ENCODE measurements around the gene SOX8.

SOX8 gene

DNA sequence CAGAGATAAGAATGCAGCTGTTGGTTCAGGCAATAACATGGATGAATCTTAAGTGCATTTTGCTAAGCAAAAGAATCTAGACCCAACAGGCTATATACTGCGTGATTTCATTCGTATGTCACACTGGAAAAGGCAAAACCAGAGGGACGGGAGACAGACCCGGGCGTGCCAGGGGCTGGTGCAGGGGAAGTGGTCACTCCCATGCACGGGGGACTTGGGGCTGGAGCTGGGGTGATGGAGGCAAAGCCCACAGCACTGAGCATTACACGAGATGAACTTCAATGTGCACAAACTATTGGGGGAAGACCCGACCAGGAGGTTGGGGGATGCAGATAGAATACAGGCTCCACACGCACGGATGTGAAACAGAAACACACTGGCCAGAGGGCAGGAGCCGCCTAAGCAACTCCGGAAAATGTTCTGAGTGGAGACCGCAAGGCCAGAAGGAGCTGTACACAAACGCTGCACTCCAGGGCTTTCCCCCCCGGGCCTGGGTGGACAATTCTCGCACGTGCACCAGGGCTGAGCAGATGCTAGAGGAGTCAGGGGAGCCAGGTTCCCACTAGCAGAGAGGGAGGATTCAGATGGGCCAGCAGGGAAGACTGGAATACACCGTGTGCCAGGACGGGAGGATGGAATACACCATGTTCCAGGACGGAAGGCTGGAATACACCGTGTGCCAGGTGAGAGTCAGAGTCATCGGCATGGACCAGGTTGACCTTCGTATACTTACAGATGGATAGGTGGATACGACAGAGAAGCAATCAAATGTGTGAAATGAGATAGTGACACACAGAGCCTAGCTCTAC lies 22.1 kb upstream of the SOX8 start:
- DNase-seq = no peak

DNA sequence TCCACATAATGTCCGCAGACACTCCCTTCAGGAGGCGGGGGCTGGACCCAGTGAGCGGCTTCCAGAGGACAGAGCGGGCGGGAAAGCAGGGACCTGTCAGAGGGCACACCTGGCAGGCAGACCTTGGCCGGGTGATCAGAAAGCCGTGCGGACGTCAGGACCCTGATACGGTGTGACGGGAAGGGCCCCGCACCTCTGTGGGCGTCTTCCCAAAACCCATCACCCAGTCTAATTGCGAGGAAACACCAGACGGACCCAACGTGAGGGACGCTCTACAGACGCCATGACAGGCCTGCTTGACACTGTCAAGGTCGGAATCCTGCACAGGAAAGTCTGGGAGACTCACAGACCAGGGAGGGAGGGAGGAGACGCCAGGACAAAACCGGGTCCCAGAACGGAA lies 19.2 kb upstream of the SOX8 start:
- no peak for DNase-seq

DNA sequence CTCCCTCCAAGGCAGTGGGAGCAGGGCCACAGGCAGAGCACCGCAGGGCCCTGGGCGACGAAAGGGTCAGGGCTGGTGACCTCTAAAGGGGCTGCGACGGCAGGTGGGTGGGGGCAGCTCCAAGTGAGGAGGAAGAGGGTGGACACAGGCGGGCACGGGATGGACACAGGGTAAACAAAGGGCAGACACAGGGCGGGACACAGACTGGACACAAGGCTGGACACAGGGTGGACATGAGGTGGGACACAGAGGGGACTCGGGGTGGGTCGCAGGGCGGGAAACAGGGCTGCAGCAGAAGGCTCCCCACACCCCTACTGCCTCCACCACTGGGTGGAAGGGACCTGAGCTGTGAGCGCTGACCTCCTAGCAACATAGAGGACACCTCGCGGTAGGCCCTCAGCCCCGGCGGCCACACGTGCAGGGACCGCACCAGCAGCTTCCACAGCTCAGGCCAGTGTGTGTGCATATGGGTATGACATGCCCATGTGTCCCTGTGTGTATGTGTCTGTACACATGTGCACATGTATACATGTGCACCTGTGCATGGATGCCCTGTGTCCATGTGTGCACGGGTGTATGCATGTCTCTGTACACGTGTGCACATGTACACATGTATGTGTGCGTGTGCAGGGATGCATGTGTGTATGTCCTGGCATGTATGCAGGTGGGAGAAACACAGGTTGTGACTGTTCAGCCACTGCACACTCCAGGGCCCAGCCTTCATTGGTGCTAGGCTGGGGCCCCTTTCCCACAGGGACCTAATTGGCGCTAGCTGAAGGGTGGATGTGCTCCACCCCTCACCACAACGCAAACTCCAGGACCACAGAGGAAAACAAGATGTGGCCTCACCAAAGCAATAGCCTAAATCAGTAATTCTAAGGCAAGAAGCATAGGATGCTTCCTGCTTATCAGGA lies 18.4 kb upstream of the SOX8 start:
- DNase-seq = no peak

DNA sequence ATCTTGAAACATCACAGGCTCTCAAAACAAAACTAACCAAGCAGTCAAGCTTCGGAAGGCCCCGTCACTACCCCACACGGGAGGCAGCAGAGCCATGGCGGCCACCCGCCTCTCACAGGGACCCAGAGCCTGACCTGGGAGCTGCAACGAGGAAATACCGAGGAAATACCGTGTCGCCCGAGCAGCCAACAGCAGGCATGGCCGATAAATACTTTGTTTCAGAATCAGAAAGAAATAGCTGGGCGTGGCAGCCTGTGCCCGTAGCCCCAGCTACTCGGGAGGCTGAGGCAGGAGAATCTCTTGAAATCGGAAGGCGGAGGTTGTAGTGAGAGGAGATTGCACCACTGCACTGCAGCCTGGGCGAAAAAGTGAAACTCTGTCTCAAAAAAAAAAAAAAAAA lies 17.7 kb upstream of the SOX8 start:
- no peak for DNase-seq

DNA sequence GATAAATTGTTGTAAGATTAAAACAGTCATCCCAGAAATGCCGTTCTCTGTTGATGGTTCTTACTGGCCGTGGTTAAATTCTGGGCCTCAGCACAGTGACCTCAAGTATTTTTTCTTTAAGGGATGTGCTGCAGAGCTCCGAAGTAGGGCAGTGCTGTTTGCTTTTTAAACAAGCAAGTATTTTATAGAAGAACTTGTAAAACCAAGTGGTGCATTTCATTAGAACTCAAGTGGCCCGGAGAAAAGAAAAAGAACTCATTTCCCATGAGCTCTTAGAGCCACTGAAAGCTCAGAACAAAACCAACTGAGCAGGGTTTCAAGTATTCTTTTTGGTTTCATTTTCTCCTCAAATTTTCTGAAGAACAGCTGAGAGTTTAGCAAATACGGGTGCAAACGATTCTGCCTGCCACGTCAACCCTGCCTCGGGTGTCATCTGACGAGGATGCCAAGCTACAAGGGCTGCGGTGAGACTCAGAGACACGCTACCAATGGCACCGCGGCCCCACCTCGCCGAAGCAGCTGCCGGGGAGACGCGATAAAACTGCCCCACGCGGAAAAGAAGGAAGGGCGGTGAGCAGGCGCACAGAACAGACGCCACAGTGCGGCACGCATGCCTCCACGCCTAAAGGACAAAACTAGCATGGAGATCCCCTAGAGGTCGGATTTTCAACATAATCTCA lies 17.1 kb upstream of the SOX8 start:
- no peak for DNase-seq

DNA sequence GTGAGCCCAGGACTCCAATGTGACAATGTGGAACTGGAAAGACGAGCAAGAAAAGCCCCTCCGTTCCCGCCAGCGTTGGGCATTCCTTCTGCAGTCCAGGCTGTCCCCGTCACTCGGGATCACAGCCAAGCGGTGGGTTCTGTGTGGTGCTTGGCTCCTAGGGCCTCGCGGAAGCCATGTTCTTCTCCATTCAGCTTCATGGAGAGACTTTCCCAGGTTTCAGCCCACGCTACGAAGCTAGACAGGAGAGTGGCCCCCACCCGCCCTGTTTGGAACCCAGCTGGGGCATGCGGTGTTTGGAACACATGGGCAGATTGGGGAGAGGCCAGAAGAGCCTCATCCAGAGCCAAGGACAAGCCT lies 16.6 kb upstream of the SOX8 start:
- no peak for DNase-seq

DNA sequence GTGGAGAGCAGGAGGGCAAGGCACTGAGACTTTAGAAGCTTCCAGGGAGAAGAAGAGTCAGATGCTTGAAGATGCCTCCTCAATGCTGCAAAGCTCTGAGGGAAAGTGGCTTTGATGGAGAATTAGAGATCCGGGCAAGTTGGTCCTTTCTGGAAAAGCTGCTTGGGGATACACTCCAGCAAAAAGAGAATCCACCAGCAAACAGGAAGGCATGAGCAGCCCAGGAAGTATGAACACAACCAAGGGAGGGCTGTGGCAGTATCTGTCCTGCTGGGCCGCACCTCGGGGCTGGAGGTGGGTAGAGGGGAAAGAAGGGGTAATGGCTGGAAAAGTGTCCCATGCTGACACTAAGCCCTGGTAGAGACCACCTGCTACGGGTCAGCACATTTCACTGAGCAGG lies 16.1 kb upstream of the SOX8 start:
- no peak for DNase-seq

DNA sequence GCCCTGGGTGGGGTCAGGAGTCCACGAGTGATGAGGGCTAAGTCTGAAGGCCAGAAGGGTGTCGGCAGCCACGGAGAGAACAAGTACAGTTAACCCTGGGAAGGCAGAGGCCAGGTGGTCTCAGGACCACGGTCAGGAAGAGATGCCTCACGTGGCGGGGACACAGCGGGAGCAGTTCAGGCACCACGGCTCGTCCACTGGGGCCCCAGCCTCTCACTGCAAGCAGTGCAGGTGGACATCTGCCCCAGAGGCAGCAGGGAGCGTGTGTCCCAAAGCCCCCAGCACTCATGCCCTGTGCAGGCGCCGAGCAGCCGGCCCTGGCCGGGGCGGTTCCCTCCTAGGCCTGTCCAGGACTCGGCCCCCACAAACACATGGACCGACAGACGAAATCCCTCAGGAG lies 15.5 kb upstream of the SOX8 start:
- no peak for DNase-seq

DNA sequence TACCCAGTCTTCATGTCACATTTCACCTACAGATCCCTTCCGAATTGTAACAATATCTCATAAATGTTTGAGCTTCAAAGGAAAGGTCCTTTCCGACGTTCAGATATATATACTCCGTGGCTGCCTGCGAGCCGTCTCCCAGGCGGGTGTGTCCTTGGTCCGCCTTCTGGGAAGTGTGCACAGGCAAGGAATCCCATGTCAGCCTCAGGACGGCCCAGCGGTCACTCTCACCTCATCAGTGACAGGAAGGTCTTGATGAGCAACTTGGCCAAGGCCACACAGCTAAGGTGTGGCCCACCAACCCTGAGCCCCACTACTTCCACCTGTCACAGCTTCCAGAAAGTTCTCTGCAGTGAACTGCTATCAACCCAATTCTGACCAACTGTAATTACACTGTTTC lies 15.1 kb upstream of the SOX8 start:
- no peak for DNase-seq

DNA sequence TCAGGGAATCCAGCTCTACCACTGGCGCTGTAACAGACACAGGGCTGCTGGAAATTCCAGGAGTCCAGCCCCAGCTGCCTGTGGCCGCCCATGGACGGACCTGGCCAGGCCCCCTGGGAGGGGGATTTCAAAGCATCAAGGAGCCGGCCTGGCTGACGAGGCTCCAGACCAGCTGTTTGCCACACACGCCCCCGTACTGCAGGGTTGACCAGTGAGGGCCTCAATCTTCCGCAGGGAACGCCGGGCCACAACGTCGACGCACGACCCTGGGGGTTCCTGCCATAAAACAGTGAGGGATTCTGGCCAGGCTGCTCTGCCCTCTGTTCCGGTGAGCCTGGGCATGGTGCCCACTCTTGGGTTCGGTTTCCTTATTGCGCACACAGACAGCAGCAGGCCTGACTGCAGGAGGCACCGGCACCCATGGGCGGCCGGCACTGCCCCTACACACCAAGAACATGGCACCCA lies 14.5 kb upstream of the SOX8 start:
- DNase-seq = no peak

DNA sequence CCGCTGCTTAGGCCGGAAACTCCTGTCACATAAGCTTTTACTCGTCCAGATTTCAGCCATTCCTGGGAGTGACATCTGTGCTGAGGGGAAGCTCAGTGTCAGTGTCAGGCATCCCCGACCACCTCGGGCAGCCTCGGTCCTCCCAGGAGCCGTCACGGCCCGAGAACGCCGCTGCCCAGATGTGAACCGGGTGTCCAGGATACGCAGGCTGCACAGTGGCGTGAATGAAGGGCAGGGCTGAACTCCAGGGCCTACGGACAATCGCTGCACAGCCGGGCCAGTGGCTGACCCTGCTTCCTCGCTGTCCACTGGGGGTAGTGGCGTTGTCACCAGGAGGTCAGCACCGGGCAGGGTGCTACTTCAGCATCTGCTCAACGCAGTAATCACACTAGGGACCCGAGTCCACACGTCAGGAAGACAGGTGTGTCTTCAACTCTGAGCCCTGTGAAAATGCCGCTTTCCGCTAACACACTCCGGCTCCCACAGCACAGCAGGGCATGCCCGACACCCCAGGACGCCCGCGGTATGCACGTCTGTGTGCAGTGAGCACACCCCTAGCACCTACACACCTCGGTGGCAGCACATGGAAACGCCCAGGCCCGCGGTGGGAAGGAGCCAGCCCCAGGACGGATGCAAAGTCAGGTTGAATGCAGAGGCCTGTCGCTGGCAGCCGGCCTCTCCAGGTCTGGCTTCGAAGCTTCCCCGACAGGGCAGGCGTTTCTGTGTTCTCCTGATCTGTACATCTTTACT lies 13.8 kb upstream of the SOX8 start:
- DNase-seq = no peak

DNA sequence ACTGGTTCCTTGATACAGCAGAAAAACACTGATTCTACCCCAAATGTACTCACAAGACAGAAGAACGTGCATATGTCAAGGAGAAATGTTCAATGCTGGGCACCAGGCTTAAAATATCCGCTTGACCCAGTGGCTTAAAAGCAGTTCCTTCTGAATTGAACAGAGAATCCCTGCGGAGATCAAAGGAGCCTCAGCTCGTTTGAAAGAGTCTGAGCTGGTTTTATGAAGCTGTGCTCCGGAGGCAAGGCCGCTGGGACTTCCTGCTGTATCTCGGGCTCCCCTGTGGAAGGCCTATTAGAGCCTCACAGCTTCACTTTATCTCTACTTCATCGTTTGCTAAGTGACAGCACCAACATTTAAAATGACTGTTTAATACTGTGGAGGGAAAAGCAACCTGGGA lies 12.9 kb upstream of the SOX8 start:
- no peak for DNase-seq

DNA sequence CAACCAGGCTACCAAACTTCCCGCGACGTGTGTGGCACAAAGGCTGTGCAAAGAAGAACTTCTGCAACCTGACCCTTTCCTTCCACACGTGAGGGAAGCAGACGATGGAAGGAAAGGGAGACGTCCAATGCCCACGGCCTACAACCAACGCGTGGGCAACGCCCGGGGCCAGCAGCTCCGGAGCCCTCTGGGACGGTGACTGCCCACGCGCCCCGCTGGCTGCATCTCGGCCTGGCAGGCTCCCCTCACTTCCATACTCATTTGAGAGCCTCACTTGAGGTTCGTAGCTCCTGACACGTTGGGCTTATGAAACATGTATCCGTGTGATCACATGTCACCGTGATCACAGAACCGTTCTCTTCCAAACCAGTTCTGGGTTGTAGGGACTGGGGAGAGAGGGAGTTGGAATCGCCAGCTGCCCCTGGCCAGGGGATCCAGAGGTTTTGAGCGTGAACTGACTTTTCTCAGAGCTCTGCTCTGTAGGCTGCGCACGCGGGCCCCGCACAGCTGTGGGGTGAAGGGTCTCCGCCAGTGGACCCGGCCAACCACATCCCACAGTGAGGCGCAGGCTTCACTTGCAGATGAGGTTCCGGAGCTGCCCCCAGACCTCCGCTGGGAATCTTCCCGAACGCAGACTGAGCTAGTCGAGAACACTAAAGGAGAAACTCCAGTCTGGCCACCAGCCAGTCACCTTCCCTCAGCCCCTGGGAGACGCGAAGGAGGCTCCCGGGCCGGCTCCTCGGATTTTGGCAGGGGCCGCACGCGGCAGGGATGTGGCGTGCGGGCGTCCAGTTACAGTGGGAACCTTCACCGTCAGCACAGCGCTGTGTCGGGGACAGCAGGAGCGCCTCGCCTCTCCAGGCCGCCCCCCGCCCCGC lies 11.8 kb upstream of the SOX8 start:
- peak; percentile 36 for DNase-seq

DNA sequence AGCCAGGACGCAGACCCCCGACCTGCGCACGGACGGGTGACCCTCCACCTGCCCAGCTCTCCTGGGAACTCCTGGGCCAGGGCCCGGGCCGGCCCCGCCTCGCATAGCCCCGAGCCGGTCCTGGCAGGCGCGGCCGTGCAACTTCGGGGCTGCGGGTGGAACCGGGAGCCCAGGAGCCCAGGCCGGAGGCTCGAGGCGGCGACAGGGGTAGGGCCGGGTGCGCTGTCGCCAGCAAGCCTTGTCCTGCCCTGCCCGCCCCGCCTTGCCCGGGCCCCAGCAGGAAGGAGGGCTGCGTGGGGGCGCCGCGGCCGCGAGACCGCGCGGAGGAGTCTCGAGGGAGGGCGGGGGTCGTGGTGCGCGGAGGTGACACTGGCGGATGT lies 11.2 kb upstream of the SOX8 start:
- DNase-seq = no peak

DNA sequence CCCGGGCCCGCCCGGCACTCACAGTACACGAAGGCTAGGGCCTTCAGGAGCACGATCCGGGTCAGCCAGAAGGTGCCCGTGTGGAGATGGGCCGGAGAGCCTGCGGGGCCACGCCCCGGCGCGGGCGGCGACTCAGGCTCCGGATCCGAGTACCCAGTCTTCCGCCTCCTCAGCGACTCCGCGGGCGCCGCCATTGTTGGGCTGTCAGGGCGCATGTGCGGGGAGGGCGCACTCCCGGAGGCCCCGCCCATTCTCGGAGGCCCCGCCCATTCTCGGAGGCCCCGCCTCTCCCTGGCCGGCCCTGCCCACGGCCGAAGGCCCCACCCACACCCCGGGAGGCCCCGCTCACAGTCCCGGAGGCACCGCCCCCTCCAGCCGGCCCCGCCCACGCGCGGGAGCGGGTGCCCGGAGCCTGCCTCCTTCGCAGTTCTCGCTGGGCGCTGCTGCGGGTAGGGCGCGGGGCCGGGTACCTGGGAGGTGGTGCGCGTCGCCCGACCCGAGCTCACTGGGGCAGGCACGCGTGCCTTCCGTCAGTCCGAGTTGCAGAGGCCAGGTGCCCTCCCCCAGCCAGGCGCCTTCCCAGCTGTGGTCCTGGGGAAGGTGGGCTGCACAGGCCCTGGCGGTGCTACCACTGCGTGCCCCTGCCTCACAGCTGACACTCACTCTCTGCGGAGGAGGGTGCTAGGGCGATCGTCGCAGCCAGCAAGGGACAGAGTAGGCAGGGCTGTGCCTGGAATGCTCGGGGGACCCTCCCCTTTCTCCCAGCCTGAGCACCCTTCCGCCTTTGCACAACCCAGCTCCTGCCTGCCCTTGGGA lies 10.6 kb upstream of the SOX8 start, which contains the start of gene LMF1:
Gene LMF1 (minus strand): TSS at position 219 of the 816 bp plus-strand sequence. CDS start 4 bp downstream, at position 215.
- peak; percentile 88 for DNase-seq

DNA sequence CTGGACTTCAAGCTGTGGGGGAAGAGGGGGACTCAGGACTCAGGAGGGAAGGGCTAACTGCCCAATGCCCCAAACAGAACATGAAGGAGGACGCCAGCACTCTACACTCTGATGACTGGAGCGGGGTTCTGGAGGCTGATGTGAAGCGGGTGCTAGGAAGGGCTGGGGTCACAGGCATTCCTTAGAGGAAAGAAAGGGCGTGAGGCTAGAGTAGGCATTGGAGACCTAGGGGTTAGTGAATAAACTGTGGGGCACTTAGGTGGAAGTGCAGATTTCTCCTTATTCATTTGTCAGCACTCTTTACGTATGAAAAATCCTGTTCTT lies 10.0 kb upstream of the SOX8 start:
- no peak for DNase-seq

DNA sequence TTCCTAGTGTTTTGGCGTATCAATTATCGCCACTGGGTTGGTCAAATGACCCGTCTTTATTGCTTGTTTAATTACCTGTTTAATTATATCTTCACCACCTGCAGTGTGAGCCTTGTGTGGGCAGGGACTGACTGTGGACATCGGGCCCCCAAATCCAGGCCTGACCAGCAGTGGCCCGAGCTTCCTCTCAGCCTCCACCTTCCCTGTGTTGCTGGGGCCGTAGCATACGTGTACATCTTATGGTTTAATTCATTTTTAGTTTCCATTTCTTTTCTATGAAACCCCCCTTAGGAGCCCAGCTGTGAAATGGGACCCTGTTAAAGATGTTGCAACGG lies 9.6 kb upstream of the SOX8 start:
- DNase-seq = no peak

DNA sequence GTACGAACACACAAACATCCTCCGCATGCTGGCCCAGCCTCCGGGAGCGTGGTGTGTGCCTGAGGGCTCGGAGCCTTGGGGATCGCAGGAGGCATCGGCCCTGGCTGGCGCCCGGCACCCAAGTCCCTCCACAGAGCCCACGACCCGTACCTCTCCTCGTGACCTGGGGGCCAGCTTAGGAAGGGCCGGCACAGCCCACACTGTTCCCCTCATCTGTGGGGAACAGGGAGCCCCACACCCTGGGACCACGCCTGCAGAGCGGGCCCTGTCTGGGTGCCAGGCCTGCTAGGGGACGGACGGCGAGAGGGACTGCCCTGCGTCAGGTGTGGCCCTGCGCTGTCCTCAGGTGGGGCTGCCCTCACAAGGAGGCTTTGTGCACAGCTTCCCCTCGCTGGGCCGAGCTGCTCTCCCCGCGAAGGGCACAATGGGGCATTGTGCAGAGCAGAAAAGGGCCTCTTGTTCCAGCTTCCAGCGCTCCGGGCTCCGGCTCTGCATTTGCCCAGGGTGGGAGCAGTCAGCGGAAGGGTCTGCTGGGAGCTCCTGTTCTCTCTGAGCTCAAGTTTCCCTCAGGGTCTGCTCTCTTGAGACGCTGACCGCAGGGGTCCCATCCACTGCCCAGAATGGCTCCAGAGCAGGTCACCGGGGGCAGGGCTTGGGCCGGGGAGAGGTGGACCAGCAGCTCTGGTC lies 9.1 kb upstream of the SOX8 start:
- no peak for DNase-seq

DNA sequence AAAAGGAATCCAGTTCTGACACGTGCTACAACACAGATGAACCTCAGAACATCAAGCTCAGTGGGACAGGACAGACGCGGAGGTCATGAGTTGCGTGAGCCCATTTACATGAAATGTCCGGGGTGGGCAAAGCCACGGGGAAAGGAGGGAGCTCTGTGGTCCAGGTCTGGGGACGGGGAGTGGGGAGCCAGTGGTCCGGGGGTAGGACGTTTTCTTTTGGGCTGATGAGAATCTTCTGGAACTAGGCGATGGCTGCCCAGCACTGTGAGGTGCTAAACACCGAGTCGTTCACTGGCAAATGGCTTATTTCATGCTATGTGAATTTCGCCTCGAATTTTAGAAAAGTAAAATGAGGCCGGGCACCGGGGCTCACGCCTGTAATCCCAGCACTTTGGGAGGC lies 8.2 kb upstream of the SOX8 start:
- DNase-seq = no peak

DNA sequence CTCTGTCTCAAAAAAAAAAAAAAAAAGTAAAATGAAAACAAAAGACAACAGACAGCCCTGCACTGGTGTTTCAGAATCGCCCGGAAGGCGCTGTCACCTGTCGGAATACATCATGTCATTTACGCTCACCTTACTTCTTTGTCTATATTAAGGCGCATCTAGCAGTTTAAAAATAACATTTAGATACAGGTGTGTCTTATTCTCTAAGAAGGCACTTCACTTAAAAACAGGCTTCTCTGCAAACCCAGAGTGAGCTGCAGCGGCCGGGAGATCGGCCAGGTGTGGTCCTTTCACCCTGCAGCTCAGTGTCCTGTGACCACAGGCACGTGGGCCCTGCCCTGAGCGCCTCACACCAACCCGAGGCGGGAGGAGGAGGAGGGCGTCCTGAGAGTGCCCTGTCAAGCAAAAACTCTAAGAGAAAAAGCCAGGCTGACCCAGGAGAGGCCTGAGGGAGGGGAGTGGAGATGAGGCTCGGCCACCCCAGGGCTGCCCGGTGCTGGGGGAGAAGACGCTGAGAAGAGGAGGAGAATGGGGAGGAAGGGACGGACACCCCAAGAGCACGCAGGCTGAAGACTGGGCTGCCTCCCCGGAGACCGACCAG lies 7.5 kb upstream of the SOX8 start:
- no peak for DNase-seq
